ENCODE measurements around the gene C3orf52. TPM values are rescaled to one million over a fixed set of nuclear protein-coding genes. Genes with fewer than 3 reads are reported as not detected.

The C3orf52 gene
- total RNA-seq, 2 experiments from 2014 or later = 3.5 to 3.8 TPM

- ChIA-PET POLR2A (no interaction called here), CTCF (no interaction called here)
Measured at GRCh38 chr3:112132088-112132487, 45.9 kb downstream of the C3orf52 start.

- ChIA-PET POLR2A (interaction anchor here (0.6 kb wide), 1 partner anchor 382 kb away, joined by 3 read pairs; no protein-coding TSS in a partner anchor), CTCF (interaction anchor here (0.7 to 1.1 kb wide), 2 partner anchors 16 to 19 kb away, joined by 3 read pairs; no protein-coding TSS in a partner anchor)
Measured at GRCh38 chr3:112132554-112132953, 46.4 kb downstream of the C3orf52 start.

- ChIA-PET POLR2A (interaction anchor here (0.6 kb wide), 1 partner anchor 381 kb away, joined by 3 read pairs; no protein-coding TSS in a partner anchor), CTCF (interaction anchor here (0.7 to 1.1 kb wide), 2 partner anchors 15 to 19 kb away, joined by 3 read pairs; no protein-coding TSS in a partner anchor)
Measured at GRCh38 chr3:112132975-112133448, 46.8 kb downstream of the C3orf52 start, which contains the start of gene GCSAM. Gene GCSAM (minus strand): TSS chr3:112133248. CDS start chr3:112133120, 128 bp downstream.

- POLR2A ChIA-PET = no interaction called here
- CTCF ChIA-PET = no interaction called here
Measured at GRCh38 chr3:112133626-112134334, 47.6 kb downstream of the C3orf52 start.

- CTCF ChIA-PET = no interaction called here
- POLR2A ChIA-PET = no interaction called here
Measured at GRCh38 chr3:112134335-112135124, 48.3 kb downstream of the C3orf52 start.

DNA sequence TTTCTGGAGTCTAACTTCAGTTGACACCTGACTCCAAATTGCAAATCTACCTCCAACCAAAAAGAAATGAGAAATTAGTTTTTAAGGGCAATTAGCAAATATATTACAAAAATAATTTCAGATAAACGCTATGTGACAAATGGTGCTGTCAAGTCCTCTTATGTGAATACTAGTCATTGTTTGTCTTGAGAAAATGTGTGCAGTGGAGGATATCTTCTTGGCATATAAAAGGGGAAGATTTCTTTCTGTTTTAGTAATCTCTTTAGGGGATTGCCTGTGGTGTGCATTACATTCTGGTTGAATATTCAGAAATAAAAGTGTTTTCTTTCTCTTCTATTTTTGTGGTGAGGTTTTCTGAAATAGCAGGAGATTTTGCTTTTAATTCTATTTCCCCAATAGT, 49.9 kb downstream of the C3orf52 start:
- ChIA-PET CTCF (interaction anchor here (0.9 kb wide), 1 partner anchor 24 kb away, joined by 3 read pairs; no protein-coding TSS in a partner anchor), POLR2A (no interaction called here)

GRCh38 chr3:112136959-112137693, 50.9 kb downstream of the C3orf52 start:
- POLR2A ChIA-PET = no interaction called here
- CTCF ChIA-PET = interaction anchor here (0.7 to 2.2 kb wide), 3 partner anchors 26 to 397 kb away, joined by 3 to 6 read pairs (median 6); partner anchors contain the start of gene SLC9C1

DNA sequence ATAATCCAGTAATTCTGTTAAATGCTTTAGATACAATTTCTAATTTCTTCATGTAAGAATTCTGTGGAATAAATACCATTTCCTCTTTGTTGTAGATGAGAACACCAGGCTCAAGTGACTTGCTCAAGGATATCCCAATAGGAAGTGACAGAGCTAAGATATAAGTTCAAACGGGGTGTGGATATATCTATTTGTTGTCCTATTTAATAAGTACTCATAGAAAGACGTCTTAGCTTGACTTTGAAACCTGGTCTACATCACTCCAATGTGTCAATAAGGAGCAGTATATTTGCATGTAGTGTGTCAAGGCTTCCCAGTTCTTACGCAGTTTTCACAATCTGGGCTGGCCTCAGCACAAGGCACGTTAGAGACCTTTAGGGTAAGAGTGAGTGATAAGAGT, 51.6 kb downstream of the C3orf52 start:
- ChIA-PET POLR2A (no interaction called here), CTCF (interaction anchor here (1.0 to 2.2 kb wide), 3 partner anchors 11 to 156 kb away, joined by 3 to 6 read pairs (median 6); partner anchors contain the start of gene SLC9C1)

GRCh38 chr3:112138219-112138969, 52.2 kb downstream of the C3orf52 start:
- CTCF ChIA-PET = interaction anchor here (0.7 to 2.2 kb wide), 5 partner anchors 11 to 195 kb away, joined by 3 to 6 read pairs (median 3); partner anchors contain the start of genes CD200 and SLC9C1
- POLR2A ChIA-PET = no interaction called here

DNA sequence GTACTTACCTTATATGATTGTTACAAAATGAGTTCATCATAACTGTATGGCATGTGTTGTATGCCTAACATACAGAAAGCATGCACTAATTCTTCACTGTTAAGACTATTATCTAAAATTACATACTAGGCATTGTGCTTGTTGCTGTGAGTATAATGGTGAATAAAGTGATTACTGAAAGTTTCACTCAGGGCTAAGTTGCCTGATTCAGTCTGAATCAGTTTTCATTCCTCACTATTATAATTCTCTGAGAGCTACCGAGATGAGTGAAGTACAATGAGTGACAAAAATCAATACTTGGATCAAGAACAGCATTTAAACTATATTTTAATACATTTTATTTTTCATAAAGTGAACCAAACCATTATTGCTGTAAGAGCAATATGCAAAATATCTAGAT, 54.4 kb downstream of the C3orf52 start:
- ChIA-PET POLR2A (interaction anchor here (0.5 kb wide), 1 partner anchor 359 kb away, joined by 4 read pairs; the partner anchor contains the start of gene BTLA), CTCF (no interaction called here)

GRCh38 chr3:112141293-112141692, 55.1 kb downstream of the C3orf52 start:
- ChIA-PET CTCF (no interaction called here), POLR2A (interaction anchor here (0.5 kb wide), 1 partner anchor 358 kb away, joined by 4 read pairs; the partner anchor contains the start of gene BTLA)

- ChIA-PET CTCF (no interaction called here), POLR2A (no interaction called here)
Measured at GRCh38 chr3:112143251-112143650, 57.1 kb downstream of the C3orf52 start.

DNA sequence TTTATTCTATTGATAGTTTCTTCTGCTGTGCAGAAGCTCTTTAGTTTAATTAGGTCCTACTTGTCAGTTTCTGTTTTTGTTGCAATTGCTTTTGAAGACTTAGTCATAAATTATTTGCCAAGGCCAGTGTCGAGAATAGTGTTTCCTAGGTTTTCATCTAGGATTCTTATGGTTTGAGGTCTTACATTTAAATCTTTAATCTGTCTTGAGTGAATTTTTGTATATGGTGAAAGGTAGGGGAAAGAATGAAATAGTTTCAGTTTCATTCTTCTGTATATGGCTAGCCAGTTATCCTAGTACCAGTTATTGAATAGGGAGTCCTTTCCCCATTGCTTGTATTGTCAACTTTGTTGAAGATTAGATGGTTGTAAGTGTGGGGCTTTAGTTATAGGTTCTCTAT, 57.5 kb downstream of the C3orf52 start:
- POLR2A ChIA-PET = no interaction called here
- CTCF ChIA-PET = no interaction called here

- ChIA-PET POLR2A (no interaction called here), CTCF (no interaction called here)
Measured at GRCh38 chr3:112149136-112149535, 62.9 kb downstream of the C3orf52 start.

DNA sequence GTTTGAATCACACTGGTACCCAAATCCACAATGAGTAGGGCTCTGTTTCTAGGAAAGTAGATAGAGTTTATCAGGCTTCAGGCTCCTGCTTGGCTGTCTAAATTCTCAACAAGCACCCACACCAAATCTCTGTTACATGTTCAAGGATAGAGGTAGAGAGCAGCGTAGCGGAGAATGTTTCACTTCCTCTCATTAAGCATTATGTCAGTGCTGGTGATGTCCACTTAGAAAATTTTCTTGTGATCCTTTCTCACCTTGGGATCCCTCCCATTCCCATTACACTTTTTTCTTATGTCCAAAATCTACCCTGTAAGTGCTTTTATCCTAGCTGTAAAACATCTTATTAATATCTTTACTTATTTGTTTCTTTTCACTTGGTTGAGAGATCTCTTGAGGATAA, 81.6 kb downstream of the C3orf52 start:
- POLR2A ChIA-PET = no interaction called here
- CTCF ChIA-PET = no interaction called here
